ENCODE measurements around the gene SH3BP1.

SH3BP1 gene

GRCh38 chr22:37674951-37675929 is 35.8 kb downstream of the SH3BP1 start, which contains the start of gene LGALS1:
Gene LGALS1, plus strand, starts transcription at chr22:37675636. Its CDS starts 67 bp downstream, at chr22:37675703.
- WGBS: 5% methylated on average over 29 of the region's 34 CpGs
- H2AFZ ChIP-seq (ENCODE audit: low read depth, low read length): no peak within 1 kb of the TSS
- H3K9ac ChIP-seq (ENCODE audit: low read length): peak within 1 kb of the TSS; percentile 98
- H2BK15ac ChIP-seq (ENCODE audit: low read depth, poor library complexity, severe bottlenecking): peak within 1 kb of the TSS; percentile 99
- peaks cover 6% of the 10 kb centered on the region for H3K79me1 ChIP-seq (replicated peaks; ENCODE audit: low read length, poor library complexity, severe bottlenecking)
- peak within 1 kb of the TSS in 1 of 2 experiments; percentile 34 for H3K23ac ChIP-seq (ENCODE audit: low read length in 2 of 2)
- peak within 1 kb of the TSS; percentile 62 to 100 for H3K4me3 ChIP-seq (ENCODE audit: insufficient read depth in 1 of 2, low read depth in 1 of 2, low read length in 2 of 2)
- H3K9me3 ChIP-seq (ENCODE audit: control insufficient read depth, low read length): no peaks in the 10 kb centered on the region
- peak; percentile 98 for DNase-seq
- peak within 1 kb of the TSS; percentile 92 to 97 for H3K18ac ChIP-seq (ENCODE audit: low read depth in 1 of 2, low read length in 2 of 2)
- H3K27me3 ChIP-seq (ENCODE audit: control insufficient read depth in 1 of 2, insufficient read depth in 1 of 2, low read length in 2 of 2): no peaks in the 10 kb centered on the region
- peak within 1 kb of the TSS; percentile 88 to 97 for H2BK12ac ChIP-seq (ENCODE audit: low read length in 2 of 2)
- peaks cover 19 to 21% of the 10 kb centered on the region in 2 experiments for H3K36me3 ChIP-seq (ENCODE audit: control insufficient read depth in 1 of 2, insufficient read depth in 2 of 2, low read depth in 1 of 2, low read length in 2 of 2)
- H2BK5ac ChIP-seq (ENCODE audit: low read depth, low read length, poor library complexity, severe bottlenecking): peak within 1 kb of the TSS; percentile 90
- H2BK120ac ChIP-seq (ENCODE audit: low read depth, low read length): peak within 1 kb of the TSS; percentile 93
- H3K27ac ChIP-seq (ENCODE audit: low read length, poor library complexity, severe bottlenecking): peak within 1 kb of the TSS; percentile 93
- H2AK5ac ChIP-seq (ENCODE audit: low read length, severe bottlenecking): peak within 1 kb of the TSS; percentile 58
- H3K14ac ChIP-seq (ENCODE audit: low read length in 2 of 2): peak within 1 kb of the TSS; percentile 62 to 81
- peak within 1 kb of the TSS; percentile 84 to 94 for H3K4ac ChIP-seq (ENCODE audit: low read depth in 1 of 2, low read length in 2 of 2)
- peak within 1 kb of the TSS; percentile 90 for H4K91ac ChIP-seq (ENCODE audit: low read length)
- peak within 1 kb of the TSS; percentile 56 for H3K4me2 ChIP-seq (ENCODE audit: low read length, poor library complexity, severe bottlenecking)
- H3K4me1 ChIP-seq (ENCODE audit: control insufficient read depth, insufficient read depth, low read depth, low read length): peaks cover 24% of the 10 kb centered on the region
- peak within 1 kb of the TSS; percentile 97 for H4K8ac ChIP-seq (ENCODE audit: low read length)

- H3K36me3 ChIP-seq (ENCODE audit: control insufficient read depth in 1 of 2, insufficient read depth in 2 of 2, low read depth in 1 of 2, low read length in 2 of 2): peaks cover 22 to 23% of the 10 kb centered on the region in 2 experiments
- H3K9me3 ChIP-seq (ENCODE audit: control insufficient read depth, low read length): no peaks in the 10 kb centered on the region
- peak overlapping the region; percentile 58 for H2AK5ac ChIP-seq (ENCODE audit: low read length, severe bottlenecking)
- peak overlapping the region; percentile 81 for H3K27ac ChIP-seq (ENCODE audit: low read length, poor library complexity, severe bottlenecking)
- peak overlapping the region; percentile 70 to 94 for H3K4ac ChIP-seq (ENCODE audit: low read depth in 1 of 2, low read length in 2 of 2)
- H3K4me1 ChIP-seq (ENCODE audit: control insufficient read depth, insufficient read depth, low read depth, low read length): peaks cover 29% of the 10 kb centered on the region
- peak overlapping the region; percentile 62 to 81 for H3K14ac ChIP-seq (ENCODE audit: low read length in 2 of 2)
- peak overlapping the region; percentile 30 for H2BK15ac ChIP-seq (ENCODE audit: low read depth, poor library complexity, severe bottlenecking)
- H3K4me3 ChIP-seq (ENCODE audit: insufficient read depth in 1 of 2, low read depth in 1 of 2, low read length in 2 of 2): peak overlapping the region; percentile 62 to 100
- peak overlapping the region; percentile 98 for H3K9ac ChIP-seq (ENCODE audit: low read length)
- H3K79me1 ChIP-seq (replicated peaks; ENCODE audit: low read length, poor library complexity, severe bottlenecking): peaks cover 6% of the 10 kb centered on the region
- peak overlapping the region; percentile 31 to 88 for H2BK12ac ChIP-seq (ENCODE audit: low read length in 2 of 2)
- H2BK120ac ChIP-seq (ENCODE audit: low read depth, low read length): peak overlapping the region; percentile 93
- 4% methylated on average over 12 of the region's 17 CpGs for WGBS
- peak overlapping the region; percentile 90 for H2BK5ac ChIP-seq (ENCODE audit: low read depth, low read length, poor library complexity, severe bottlenecking)
- peak; percentile 45 for DNase-seq
- no peak overlapping the region for H2AFZ ChIP-seq (ENCODE audit: low read depth, low read length)
- peak overlapping the region; percentile 78 for H4K8ac ChIP-seq (ENCODE audit: low read length)
- peak overlapping the region; percentile 90 for H4K91ac ChIP-seq (ENCODE audit: low read length)
- H3K4me2 ChIP-seq (ENCODE audit: low read length, poor library complexity, severe bottlenecking): peak overlapping the region; percentile 56
- H3K27me3 ChIP-seq (ENCODE audit: control insufficient read depth in 1 of 2, insufficient read depth in 1 of 2, low read length in 2 of 2): no peaks in the 10 kb centered on the region
- peak overlapping the region in 1 of 2 experiments; percentile 34 for H3K23ac ChIP-seq (ENCODE audit: low read length in 2 of 2)
- H3K18ac ChIP-seq (ENCODE audit: low read depth in 1 of 2, low read length in 2 of 2): peak overlapping the region; percentile 92 to 97
Observed at GRCh38 chr22:37675930-37676735, 36.7 kb downstream of the SH3BP1 start.

GRCh38 chr22:37676736-37677492 is 37.4 kb downstream of the SH3BP1 start:
- Histone ChIP-seq H3K27me3 (ENCODE audit: control insufficient read depth in 1 of 2, insufficient read depth in 1 of 2, low read length in 2 of 2) (no peaks in the 10 kb centered on the region), H2BK15ac (ENCODE audit: low read depth, poor library complexity, severe bottlenecking) (peak overlapping the region; percentile 94), H3K4me2 (ENCODE audit: low read length, poor library complexity, severe bottlenecking) (peak overlapping the region; percentile 56), H3K36me3 (ENCODE audit: control insufficient read depth in 1 of 2, insufficient read depth in 2 of 2, low read depth in 1 of 2, low read length in 2 of 2) (peaks cover 22 to 23% of the 10 kb centered on the region in 2 experiments), H3K23ac (ENCODE audit: low read length in 2 of 2) (peak overlapping the region in 1 of 2 experiments; percentile 10), H2AK5ac (ENCODE audit: low read length, severe bottlenecking) (peak overlapping the region; percentile 23), H3K4me3 (ENCODE audit: insufficient read depth in 1 of 2, low read depth in 1 of 2, low read length in 2 of 2) (peak overlapping the region; percentile 62 to 100), H3K4ac (ENCODE audit: low read depth in 1 of 2, low read length in 2 of 2) (peak overlapping the region; percentile 46 to 60), H3K27ac (ENCODE audit: low read length, poor library complexity, severe bottlenecking) (peak overlapping the region; percentile 81), H3K18ac (ENCODE audit: low read depth in 1 of 2, low read length in 2 of 2) (peak overlapping the region; percentile 92 to 97), H4K91ac (ENCODE audit: low read length) (peak overlapping the region; percentile 92), H2BK5ac (ENCODE audit: low read depth, low read length, poor library complexity, severe bottlenecking) (peak overlapping the region; percentile 66), H3K4me1 (ENCODE audit: control insufficient read depth, insufficient read depth, low read depth, low read length) (peaks cover 36% of the 10 kb centered on the region), H4K8ac (ENCODE audit: low read length) (peak overlapping the region; percentile 19), H2AFZ (ENCODE audit: low read depth, low read length) (no peak overlapping the region), H2BK120ac (ENCODE audit: low read depth, low read length) (peak overlapping the region; percentile 93), H3K79me1 (replicated peaks; ENCODE audit: low read length, poor library complexity, severe bottlenecking) (peaks cover 5% of the 10 kb centered on the region), H3K9me3 (ENCODE audit: control insufficient read depth, low read length) (no peaks in the 10 kb centered on the region), H2BK12ac (ENCODE audit: low read length in 2 of 2) (peak overlapping the region in 1 of 2 experiments; percentile 31), H3K14ac (ENCODE audit: low read length in 2 of 2) (peak overlapping the region; percentile 22 to 62), H3K9ac (ENCODE audit: low read length) (peak overlapping the region; percentile 98)
- WGBS: under 1% methylated on average over 22 of the region's 42 CpGs
- peak; percentile 98 for DNase-seq
